ENCODE results near the gene CLIP1. TPM values are rescaled to one million over a fixed set of nuclear protein-coding genes. Genes with fewer than 3 reads are reported as not detected.

CLIP1 gene
- total RNA-seq, 1 donor from 2014 or later = 108 TPM

GRCh38 chr12:122282061-122282460 lies 140.4 kb downstream of the CLIP1 start:
- no peak for ATAC-seq
- no peak overlapping the region for H3K4me3 ChIP-seq
- DNase-seq = no peak
- intact Hi-C loops (cut with DNase I) = no loop called here
- H3K27me3 ChIP-seq = no peaks in the 10 kb centered on the region
- TF ChIP-seq, protein P1, sequence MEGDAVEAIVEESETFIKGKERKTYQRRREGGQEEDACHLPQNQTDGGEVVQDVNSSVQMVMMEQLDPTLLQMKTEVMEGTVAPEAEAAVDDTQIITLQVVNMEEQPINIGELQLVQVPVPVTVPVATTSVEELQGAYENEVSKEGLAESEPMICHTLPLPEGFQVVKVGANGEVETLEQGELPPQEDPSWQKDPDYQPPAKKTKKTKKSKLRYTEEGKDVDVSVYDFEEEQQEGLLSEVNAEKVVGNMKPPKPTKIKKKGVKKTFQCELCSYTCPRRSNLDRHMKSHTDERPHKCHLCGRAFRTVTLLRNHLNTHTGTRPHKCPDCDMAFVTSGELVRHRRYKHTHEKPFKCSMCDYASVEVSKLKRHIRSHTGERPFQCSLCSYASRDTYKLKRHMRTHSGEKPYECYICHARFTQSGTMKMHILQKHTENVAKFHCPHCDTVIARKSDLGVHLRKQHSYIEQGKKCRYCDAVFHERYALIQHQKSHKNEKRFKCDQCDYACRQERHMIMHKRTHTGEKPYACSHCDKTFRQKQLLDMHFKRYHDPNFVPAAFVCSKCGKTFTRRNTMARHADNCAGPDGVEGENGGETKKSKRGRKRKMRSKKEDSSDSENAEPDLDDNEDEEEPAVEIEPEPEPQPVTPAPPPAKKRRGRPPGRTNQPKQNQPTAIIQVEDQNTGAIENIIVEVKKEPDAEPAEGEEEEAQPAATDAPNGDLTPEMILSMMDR (IDR thresholded peaks at IDR 0.05) = no peak
- H3K36me3 ChIP-seq = peaks cover 47% of the 10 kb centered on the region
- no peak overlapping the region for H3K27ac ChIP-seq
- H3K4me1 ChIP-seq = no peaks in the 10 kb centered on the region
- no peaks in the 10 kb centered on the region for H3K9me3 ChIP-seq

- H3K27ac ChIP-seq = no peak overlapping the region
- DNase-seq (no peak), ATAC-seq (no peak)
- TF ChIP-seq, protein P1 (IDR thresholded peaks at IDR 0.05) = no peak
- H3K9me3 ChIP-seq = no peaks in the 10 kb centered on the region
- no peak overlapping the region for H3K4me3 ChIP-seq
- peaks cover 69% of the 10 kb centered on the region for H3K36me3 ChIP-seq
- intact Hi-C loops (cut with DNase I) = no loop called here
- no peaks in the 10 kb centered on the region for H3K4me1 ChIP-seq
- H3K27me3 ChIP-seq = no peaks in the 10 kb centered on the region
These were observed 146.2 kb downstream of the CLIP1 start for GRCh38 chr12:122276242-122276641.

- H3K4me1 ChIP-seq = no peaks in the 10 kb centered on the region
- DNase-seq (no peak), ATAC-seq (no peak)
- H3K27ac ChIP-seq = no peak overlapping the region
- TF ChIP-seq, protein P1 (IDR thresholded peaks at IDR 0.05) = no peak
- H3K9me3 ChIP-seq = no peaks in the 10 kb centered on the region
- no peaks in the 10 kb centered on the region for H3K27me3 ChIP-seq
- peaks cover 64% of the 10 kb centered on the region for H3K36me3 ChIP-seq
- intact Hi-C loops (cut with DNase I) = no loop called here
- no peak overlapping the region for H3K4me3 ChIP-seq
These were observed 147.0 kb downstream of the CLIP1 start for GRCh38 chr12:122275459-122275858.

DNA sequence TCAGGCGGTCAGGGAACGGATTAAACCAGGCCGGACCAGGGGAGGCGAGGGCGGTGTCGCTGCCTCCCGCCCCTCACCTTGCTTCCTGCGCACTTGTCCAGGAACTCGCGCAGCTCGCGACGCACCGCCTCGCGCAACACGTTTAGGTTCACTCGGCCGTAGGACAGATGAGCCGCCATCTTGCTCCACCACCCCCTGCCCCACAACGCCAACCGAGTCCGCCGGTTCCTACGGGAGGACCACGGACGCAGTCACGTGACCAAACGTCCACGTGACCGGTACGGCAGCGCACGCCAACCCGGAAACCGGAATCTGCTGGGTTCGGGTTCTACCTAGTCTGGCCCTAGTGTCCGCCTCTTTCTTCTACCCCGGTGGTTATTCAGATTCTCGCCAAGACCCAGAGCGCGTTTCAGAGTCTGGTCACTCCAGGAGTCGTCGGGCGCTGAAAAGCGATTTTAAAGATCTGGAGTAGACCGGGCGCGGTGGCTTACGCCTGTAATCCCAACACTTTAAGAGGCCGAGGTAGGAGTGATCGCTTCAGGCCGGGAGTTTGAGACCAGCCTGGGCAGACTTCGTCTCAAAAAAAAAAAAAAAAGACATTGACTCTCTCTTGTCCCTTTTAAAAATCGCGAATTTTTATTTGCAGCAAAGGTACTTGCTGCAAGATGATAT lies 156.1 kb downstream of the CLIP1 start, which contains the start of gene VPS33A:
VPS33A (minus strand) TSS at position 265 of the 672 bp plus-strand sequence; CDS start at position 179, 86 bp downstream.
- intact Hi-C loops (cut with DNase I) = no loop called here
- peaks cover 10% of the 10 kb centered on the region for H3K4me1 ChIP-seq
- no peaks in the 10 kb centered on the region for H3K27me3 ChIP-seq
- H3K9me3 ChIP-seq = no peaks in the 10 kb centered on the region
- DNase-seq (peak; percentile 98), ATAC-seq (peak; percentile 98)
- peak within 1 kb of the TSS; percentile 94 for H3K27ac ChIP-seq
- H3K36me3 ChIP-seq = peaks cover 37% of the 10 kb centered on the region
- H3K4me3 ChIP-seq = peak within 1 kb of the TSS; percentile 89
- TF ChIP-seq, protein P1 (IDR thresholded peaks at IDR 0.05) = no peak

DNA sequence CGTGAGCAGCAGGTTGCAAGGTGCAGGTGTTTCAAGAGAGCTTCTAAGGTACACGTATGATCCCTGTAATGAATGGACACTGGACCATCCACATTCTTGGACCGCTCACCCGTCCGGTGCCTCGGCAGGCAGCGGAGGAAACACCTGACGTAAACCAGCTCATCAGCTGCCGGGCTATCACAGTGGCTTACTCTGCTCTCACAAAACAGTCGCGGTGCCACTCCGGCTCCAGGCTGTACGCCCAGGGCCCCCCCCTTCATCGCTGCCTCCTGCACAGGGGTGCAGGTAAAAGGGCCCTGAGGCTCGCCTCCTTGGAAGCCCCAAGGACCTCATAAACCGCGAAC lies 156.6 kb downstream of the CLIP1 start:
- no peaks in the 10 kb centered on the region for H3K9me3 ChIP-seq
- H3K4me1 ChIP-seq = peaks cover 10% of the 10 kb centered on the region
- TF ChIP-seq, protein P1 (IDR thresholded peaks at IDR 0.05) = no peak
- H3K36me3 ChIP-seq = peaks cover 38% of the 10 kb centered on the region
- no peak for DNase-seq
- intact Hi-C loops (cut with DNase I) = no loop called here
- no peaks in the 10 kb centered on the region for H3K27me3 ChIP-seq
- peak overlapping the region; percentile 89 for H3K4me3 ChIP-seq
- peak overlapping the region; percentile 94 for H3K27ac ChIP-seq
- peak; percentile 65 for ATAC-seq

Data from upper lobe of right lung (tissue), 1 donor.